SU-DHL-6 (cell line): Measurements from ENCODE around the gene SYTL5.

Experiments
- H2AFZ ChIP-seq: fragments of 200-600 bp; sonication (generic); 2 replicates; pipeline ENCODE4 v1.6.1; 2014; ENCODE audit warnings: low read depth, mild to moderate bottlenecking, moderate library complexity, mixed read lengths, antibody characterized with exemption, low read length; ENCODE audit not compliant: severe bottlenecking
- H3F3A ChIP-seq: fragments of 200-600 bp; shearing (Covaris generic); 2 replicates; pipeline ENCODE4 v1.6.0; 2016; ENCODE audit warnings: antibody characterized with exemption, mild to moderate bottlenecking; ENCODE audit not compliant: insufficient read depth
- H3K27ac ChIP-seq: fragments of 200-600 bp; sonication (generic); 2 replicates; pipeline ENCODE4 v1.5.1; 2016; ENCODE audit warnings: low read depth, mild to moderate bottlenecking, low read length, moderate library complexity, mixed read lengths
- H3K27me3 ChIP-seq: fragments of 200-600 bp; sonication (generic), shearing (Covaris generic); 2 replicates; pipeline ENCODE4 v1.6.0; 2014; ENCODE audit warnings: mild to moderate bottlenecking, low read length
- H3K36me3 ChIP-seq: fragments of 200-600 bp; sonication (generic); 2 replicates; pipeline ENCODE4 v1.6.1; 2014; ENCODE audit warnings: mild to moderate bottlenecking, low read length, mixed read lengths
- H3K4me2 ChIP-seq: fragments of 300-600, 200-600 bp; shearing (Covaris generic), sonication (generic); 2 replicates; pipeline ENCODE4 v1.6.0; 2014; ENCODE audit warnings: low read length, low read depth, mild to moderate bottlenecking; ENCODE audit not compliant: poor library complexity, severe bottlenecking
- H3K4me3 ChIP-seq: fragments of 200-600 bp; sonication (generic); 2 replicates; pipeline ENCODE4 v1.5.1; 2014; ENCODE audit warnings: antibody characterized with exemption, low read length, mild to moderate bottlenecking, mixed read lengths; ENCODE audit not compliant: insufficient read depth, poor library complexity, severe bottlenecking
- H3K79me2 ChIP-seq: fragments of 200-600 bp; sonication (generic); 2 replicates; pipeline ENCODE4 v1.6.1; 2014; ENCODE audit warnings: mild to moderate bottlenecking, low read length, moderate library complexity; ENCODE audit not compliant: insufficient read depth
- H3K9ac ChIP-seq: fragments of 200-600 bp; sonication (generic); 2 replicates; pipeline ENCODE4 v1.7.0; 2014; ENCODE audit warnings: mild to moderate bottlenecking, low read length
- H3K9me2 ChIP-seq: fragments of 200-600 bp; sonication (generic); replicated peaks from 2 replicates; pipeline ENCODE4 v1.6.1; 2014; ENCODE audit warnings: low read length; ENCODE audit not compliant: insufficient read depth
- H3K9me3 ChIP-seq: fragments of 200-600 bp; sonication (generic); 2 replicates; pipeline ENCODE4 v1.6.1; 2014; ENCODE audit warnings: low read length, mixed read lengths; ENCODE audit not compliant: insufficient read depth
- H4K20me1 ChIP-seq: fragments of 200-600 bp; sonication (generic); 2 replicates; pipeline ENCODE4 v1.6.1; 2014; ENCODE audit warnings: low read depth, mild to moderate bottlenecking, antibody characterized with exemption, low read length, moderate library complexity, mixed read lengths
- EZH2phosphoT487 ChIP-seq: fragments of 200-600 bp; sonication (generic), shearing (Covaris generic); conservative IDR thresholded peaks from 2 replicates; pipeline ENCODE4 v1.6.1; 2018; ENCODE audit warnings: mild to moderate bottlenecking, antibody characterized with exemption, low read length, moderate library complexity, mixed read lengths
- TF ChIP-seq, protein P1 (sequence below): fragments of 200-600 bp; sonication (generic); IDR thresholded peaks from one replicate; pipeline ENCODE4 v1.5.1; 2017; ENCODE audit warnings: antibody characterized with exemption, mild to moderate bottlenecking, low read length, moderate library complexity; ENCODE audit not compliant: insufficient read depth, poor library complexity, severe bottlenecking

SYTL5 gene

DNA sequence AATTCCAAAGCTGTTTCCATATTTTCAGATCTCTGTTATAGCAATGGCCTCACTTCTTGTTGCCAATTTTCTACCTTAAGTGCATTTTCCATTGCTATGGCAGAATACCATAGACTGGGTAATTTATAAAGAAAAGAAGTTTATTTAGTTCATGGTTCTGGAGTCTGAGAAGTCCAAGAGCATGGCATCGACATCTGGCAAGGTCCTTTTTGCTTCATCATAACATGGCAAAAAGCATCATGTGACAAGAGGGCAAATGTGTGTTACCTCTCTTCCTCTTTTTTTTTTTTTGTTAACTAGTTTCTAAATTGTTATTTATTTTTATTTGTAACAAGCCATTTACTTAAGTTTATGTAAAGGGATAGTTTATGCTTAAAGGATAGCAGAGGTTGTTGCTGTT is 45.2 kb upstream of the SYTL5 start:
- H3K36me3 ChIP-seq, result no peaks in the 10 kb centered on the region

DNA sequence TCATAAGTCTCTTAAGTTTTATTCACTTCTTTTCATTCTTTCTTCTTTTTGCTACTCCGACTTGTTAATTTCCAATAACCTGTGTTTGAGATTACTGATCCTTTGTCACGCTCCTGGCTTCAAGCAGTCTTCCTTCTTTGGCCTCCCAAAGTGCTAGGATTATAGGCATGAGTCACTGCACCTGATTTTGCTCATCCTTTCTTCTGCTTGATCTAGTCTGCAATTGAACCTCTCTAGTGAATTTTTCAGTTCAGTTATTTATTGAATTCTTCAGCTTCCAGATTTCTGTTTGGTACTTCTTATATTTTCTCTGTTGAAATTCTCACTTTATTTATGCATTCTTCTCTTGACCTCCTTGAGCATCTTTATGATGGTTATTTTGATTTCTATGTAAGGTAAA is 38.6 kb upstream of the SYTL5 start:
- Histone ChIP-seq H3K9ac (no peak overlapping the region), H3K36me3 (no peaks in the 10 kb centered on the region), H3K27me3 (no peaks in the 10 kb centered on the region), H3K79me2 (no peaks in the 10 kb centered on the region), H4K20me1 (no peaks in the 10 kb centered on the region), H3K9me3 (no peaks in the 10 kb centered on the region), H3K4me2 (no peak overlapping the region), H3K4me3 (no peak overlapping the region), H3F3A (no peaks in the 10 kb centered on the region), H3K9me2 (no peaks in the 10 kb centered on the region), H3K27ac (no peak overlapping the region), H2AFZ (no peak overlapping the region)
- no peak for TF ChIP-seq EZH2phosphoT487
- TF ChIP-seq, protein P1, sequence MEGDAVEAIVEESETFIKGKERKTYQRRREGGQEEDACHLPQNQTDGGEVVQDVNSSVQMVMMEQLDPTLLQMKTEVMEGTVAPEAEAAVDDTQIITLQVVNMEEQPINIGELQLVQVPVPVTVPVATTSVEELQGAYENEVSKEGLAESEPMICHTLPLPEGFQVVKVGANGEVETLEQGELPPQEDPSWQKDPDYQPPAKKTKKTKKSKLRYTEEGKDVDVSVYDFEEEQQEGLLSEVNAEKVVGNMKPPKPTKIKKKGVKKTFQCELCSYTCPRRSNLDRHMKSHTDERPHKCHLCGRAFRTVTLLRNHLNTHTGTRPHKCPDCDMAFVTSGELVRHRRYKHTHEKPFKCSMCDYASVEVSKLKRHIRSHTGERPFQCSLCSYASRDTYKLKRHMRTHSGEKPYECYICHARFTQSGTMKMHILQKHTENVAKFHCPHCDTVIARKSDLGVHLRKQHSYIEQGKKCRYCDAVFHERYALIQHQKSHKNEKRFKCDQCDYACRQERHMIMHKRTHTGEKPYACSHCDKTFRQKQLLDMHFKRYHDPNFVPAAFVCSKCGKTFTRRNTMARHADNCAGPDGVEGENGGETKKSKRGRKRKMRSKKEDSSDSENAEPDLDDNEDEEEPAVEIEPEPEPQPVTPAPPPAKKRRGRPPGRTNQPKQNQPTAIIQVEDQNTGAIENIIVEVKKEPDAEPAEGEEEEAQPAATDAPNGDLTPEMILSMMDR, result no peak

More for the DNA sequence above, 45.2 kb upstream of the SYTL5 start:
- Histone ChIP-seq H3K9me3 (no peaks in the 10 kb centered on the region), H3F3A (no peaks in the 10 kb centered on the region), H3K27ac (no peak overlapping the region), H3K4me3 (no peak overlapping the region), H4K20me1 (no peaks in the 10 kb centered on the region), H3K79me2 (no peaks in the 10 kb centered on the region), H3K9me2 (no peaks in the 10 kb centered on the region), H3K9ac (no peak overlapping the region), H3K27me3 (no peaks in the 10 kb centered on the region), H2AFZ (no peak overlapping the region), H3K4me2 (no peak overlapping the region)
- TF ChIP-seq EZH2phosphoT487, result no peak
- TF ChIP-seq, protein P1, result no peak

GRCh38 chrX:37975421-37975820 is 30.9 kb upstream of the SYTL5 start:
- no peaks in the 10 kb centered on the region for H3K9me2 ChIP-seq

More at GRCh38 chrX:37975421-37975820, 30.9 kb upstream of the SYTL5 start:
- H3K4me3 ChIP-seq, result no peak overlapping the region
- H3K9me3 ChIP-seq, result no peaks in the 10 kb centered on the region
- no peaks in the 10 kb centered on the region for H3K27me3 ChIP-seq
- H2AFZ ChIP-seq, result no peak overlapping the region
- H3K4me2 ChIP-seq, result no peak overlapping the region
- H3K27ac ChIP-seq, result no peak overlapping the region
- no peak overlapping the region for H3K9ac ChIP-seq
- no peaks in the 10 kb centered on the region for H3K36me3 ChIP-seq
- H3K79me2 ChIP-seq, result no peaks in the 10 kb centered on the region
- TF ChIP-seq, protein P1, result no peak
- no peak for TF ChIP-seq EZH2phosphoT487
- no peaks in the 10 kb centered on the region for H4K20me1 ChIP-seq
- no peaks in the 10 kb centered on the region for H3F3A ChIP-seq
